ENCODE measurements around the gene EXD1. TPM values are rescaled to one million over a fixed set of nuclear protein-coding genes. Genes with fewer than 3 reads are reported as not detected.

EXD1 gene
- not detected in 2 replicates for total RNA-seq

GRCh38 chr15:41230650-41231421 is at the start of gene EXD1, which contains the start of gene CHP1:
TSS of gene EXD1 (minus strand) at chr15:41230757. CDS start at chr15:41226575, 4,182 bp downstream.
TSS of gene CHP1 (plus strand) at chr15:41231268. CDS start at chr15:41231383, 115 bp downstream.

Other genes starting within 250 kb of the EXD1 start
- 19.7 and 31.2 TPM in 2 replicates for gene INO80, start 114.5 kb downstream of the EXD1 start, total RNA-seq
- 97.9 and 137 TPM in 2 replicates for gene CHP1, start 511 bp upstream of the EXD1 start, total RNA-seq
- 0.22 and 12.3 TPM in 2 replicates for gene OIP5, start 101.8 kb upstream of the EXD1 start, total RNA-seq
- 3.5 and 82.5 TPM in 2 replicates for gene NUSAP1, start 102.1 kb upstream of the EXD1 start, total RNA-seq
- gene NDUFAF1, start 171.7 kb upstream of the EXD1 start, total RNA-seq, result 17.5 and 19.6 TPM in 2 replicates
- 23.0 and 27.5 TPM in 2 replicates for gene RTF1, start 186.3 kb upstream of the EXD1 start, total RNA-seq

Data from placental pericyte (primary cell).